Astrocyte (in vitro differentiated cells and primary cell): ENCODE results near the gene ATP2B3.

Source experiments
- EZH2 ChIP-seq: IDR thresholded peaks from 2 replicates; pipeline ENCODE4 v1.6.1; 2012; ENCODE audit warnings: mild to moderate bottlenecking, low read length, inconsistent platforms; ENCODE audit not compliant: insufficient read depth
- TF ChIP-seq, protein P1 (sequence below): IDR thresholded peaks from 2 replicates; pipeline ENCODE4 v1.5.1; 2011; ENCODE audit warnings: low read depth, mild to moderate bottlenecking, inconsistent platforms, low read length, moderate library complexity; ENCODE audit not compliant: insufficient read depth

DNA sequence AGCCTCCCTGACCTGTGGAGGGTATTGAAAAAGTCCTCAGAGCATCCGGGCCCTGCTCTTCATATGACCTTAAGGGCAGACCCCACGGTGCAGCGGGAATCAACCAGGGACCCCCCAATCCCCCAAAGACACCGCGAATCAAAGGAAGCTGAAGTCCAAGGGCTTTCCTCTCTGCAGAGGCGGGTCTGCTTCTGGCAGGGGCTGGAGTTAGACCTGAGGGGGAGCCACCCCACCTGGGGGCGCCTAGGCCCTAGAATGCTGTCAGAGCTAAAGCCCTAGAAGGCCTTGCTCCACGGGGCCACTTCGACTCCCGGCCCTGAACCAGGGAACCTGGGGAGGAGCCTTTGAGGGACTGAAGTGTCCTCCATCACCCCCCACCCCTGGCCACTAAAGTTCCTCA is 44.3 kb upstream of the ATP2B3 start:
- TF ChIP-seq, protein P1, sequence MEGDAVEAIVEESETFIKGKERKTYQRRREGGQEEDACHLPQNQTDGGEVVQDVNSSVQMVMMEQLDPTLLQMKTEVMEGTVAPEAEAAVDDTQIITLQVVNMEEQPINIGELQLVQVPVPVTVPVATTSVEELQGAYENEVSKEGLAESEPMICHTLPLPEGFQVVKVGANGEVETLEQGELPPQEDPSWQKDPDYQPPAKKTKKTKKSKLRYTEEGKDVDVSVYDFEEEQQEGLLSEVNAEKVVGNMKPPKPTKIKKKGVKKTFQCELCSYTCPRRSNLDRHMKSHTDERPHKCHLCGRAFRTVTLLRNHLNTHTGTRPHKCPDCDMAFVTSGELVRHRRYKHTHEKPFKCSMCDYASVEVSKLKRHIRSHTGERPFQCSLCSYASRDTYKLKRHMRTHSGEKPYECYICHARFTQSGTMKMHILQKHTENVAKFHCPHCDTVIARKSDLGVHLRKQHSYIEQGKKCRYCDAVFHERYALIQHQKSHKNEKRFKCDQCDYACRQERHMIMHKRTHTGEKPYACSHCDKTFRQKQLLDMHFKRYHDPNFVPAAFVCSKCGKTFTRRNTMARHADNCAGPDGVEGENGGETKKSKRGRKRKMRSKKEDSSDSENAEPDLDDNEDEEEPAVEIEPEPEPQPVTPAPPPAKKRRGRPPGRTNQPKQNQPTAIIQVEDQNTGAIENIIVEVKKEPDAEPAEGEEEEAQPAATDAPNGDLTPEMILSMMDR = no peak
- TF ChIP-seq EZH2 = no peak
